Measurements from ENCODE around the gene FYB2.

Gene FYB2

DNA sequence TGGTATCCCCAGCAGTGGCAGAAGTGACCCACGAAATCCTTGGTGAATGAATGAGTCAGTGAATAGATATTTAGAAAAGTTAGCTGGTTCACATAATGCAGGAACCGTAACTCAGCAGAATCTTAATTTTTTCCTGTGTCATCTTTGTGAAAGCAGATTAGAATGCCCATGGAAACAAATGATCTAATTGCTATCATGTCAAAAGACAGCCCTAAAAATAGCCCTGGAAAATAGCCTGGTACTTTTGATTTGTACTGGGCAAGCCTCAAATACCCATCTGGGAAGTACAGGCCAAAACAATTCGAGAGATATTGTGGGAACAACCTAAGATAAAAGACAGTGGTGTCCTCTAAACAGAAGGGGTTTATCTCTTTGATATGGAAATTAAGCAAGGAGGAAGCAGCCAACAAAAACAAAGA is 21.1 kb downstream of the FYB2 start:
- Histone ChIP-seq H3K4me2 (ENCODE audit: low read depth, low read length, poor library complexity, severe bottlenecking) (no peak overlapping the region), H3K9ac (ENCODE audit: low read length) (no peak overlapping the region), H3K36me3 (ENCODE audit: low read length) (no peaks in the 10 kb centered on the region), H3K27me3 (ENCODE audit: low read length) (no peaks in the 10 kb centered on the region), H3K9me3 (ENCODE audit: insufficient read depth, low read length) (no peaks in the 10 kb centered on the region), H3K4me3 (ENCODE audit: insufficient read depth, low read length, poor library complexity, severe bottlenecking) (no peak overlapping the region), H3F3A (ENCODE audit: insufficient read depth) (no peaks in the 10 kb centered on the region), H3K79me2 (ENCODE audit: insufficient read depth, low read length) (no peaks in the 10 kb centered on the region), H2AFZ (ENCODE audit: low read depth, low read length, severe bottlenecking) (no peak overlapping the region), H4K20me1 (ENCODE audit: low read depth, low read length) (no peaks in the 10 kb centered on the region), H3K9me2 (replicated peaks; ENCODE audit: insufficient read depth, low read length) (no peaks in the 10 kb centered on the region), H3K27ac (ENCODE audit: low read depth, low read length) (no peak overlapping the region)
- no peak for TF ChIP-seq EZH2phosphoT487 (conservative IDR thresholded peaks at IDR 0.05; ENCODE audit: low read length)
- TF ChIP-seq, protein P1, sequence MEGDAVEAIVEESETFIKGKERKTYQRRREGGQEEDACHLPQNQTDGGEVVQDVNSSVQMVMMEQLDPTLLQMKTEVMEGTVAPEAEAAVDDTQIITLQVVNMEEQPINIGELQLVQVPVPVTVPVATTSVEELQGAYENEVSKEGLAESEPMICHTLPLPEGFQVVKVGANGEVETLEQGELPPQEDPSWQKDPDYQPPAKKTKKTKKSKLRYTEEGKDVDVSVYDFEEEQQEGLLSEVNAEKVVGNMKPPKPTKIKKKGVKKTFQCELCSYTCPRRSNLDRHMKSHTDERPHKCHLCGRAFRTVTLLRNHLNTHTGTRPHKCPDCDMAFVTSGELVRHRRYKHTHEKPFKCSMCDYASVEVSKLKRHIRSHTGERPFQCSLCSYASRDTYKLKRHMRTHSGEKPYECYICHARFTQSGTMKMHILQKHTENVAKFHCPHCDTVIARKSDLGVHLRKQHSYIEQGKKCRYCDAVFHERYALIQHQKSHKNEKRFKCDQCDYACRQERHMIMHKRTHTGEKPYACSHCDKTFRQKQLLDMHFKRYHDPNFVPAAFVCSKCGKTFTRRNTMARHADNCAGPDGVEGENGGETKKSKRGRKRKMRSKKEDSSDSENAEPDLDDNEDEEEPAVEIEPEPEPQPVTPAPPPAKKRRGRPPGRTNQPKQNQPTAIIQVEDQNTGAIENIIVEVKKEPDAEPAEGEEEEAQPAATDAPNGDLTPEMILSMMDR (IDR thresholded peaks at IDR 0.05; ENCODE audit: insufficient read depth, low read length, poor library complexity, severe bottlenecking): no peak

DNA sequence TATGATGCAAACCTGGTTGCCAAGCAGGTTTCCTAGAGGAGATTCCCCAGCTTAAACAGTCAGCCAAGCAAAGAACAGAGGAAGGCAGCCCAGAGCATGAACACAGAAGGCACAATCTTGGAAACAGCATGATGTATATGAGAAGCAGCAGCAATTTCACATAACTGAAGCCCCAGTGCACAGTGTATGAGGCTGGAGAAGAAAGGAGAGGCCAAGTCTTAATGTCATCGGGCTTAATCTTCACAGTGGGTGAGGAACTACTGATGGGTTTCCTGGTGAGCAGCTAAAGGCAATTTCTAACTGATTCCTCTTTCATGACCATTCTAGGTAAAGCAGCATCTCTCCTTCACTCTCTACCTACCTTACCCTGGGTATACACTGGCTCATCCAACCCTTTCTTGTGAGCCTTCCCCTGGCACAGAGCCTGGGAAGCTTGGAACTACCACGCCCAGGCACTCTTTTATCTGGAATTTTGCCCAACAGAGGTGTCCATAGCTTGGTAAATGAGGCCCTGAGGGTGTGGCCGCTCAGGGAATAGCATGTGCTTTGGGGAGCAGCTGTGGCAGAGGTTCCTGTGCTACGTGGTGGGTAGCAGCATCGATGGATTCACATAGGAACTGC is 22.0 kb downstream of the FYB2 start:
- TF ChIP-seq, protein P1 (IDR thresholded peaks at IDR 0.05; ENCODE audit: insufficient read depth, low read length, poor library complexity, severe bottlenecking): no peak
- no peak for TF ChIP-seq EZH2phosphoT487 (conservative IDR thresholded peaks at IDR 0.05; ENCODE audit: low read length)
- H3K4me2 ChIP-seq (ENCODE audit: low read depth, low read length, poor library complexity, severe bottlenecking): no peak overlapping the region
- H2AFZ ChIP-seq (ENCODE audit: low read depth, low read length, severe bottlenecking): no peak overlapping the region
- H3K79me2 ChIP-seq (ENCODE audit: insufficient read depth, low read length): no peaks in the 10 kb centered on the region
- H4K20me1 ChIP-seq (ENCODE audit: low read depth, low read length): no peaks in the 10 kb centered on the region
- H3K27ac ChIP-seq (ENCODE audit: low read depth, low read length): no peak overlapping the region
- no peaks in the 10 kb centered on the region for H3F3A ChIP-seq (ENCODE audit: insufficient read depth)
- no peaks in the 10 kb centered on the region for H3K36me3 ChIP-seq (ENCODE audit: low read length)
- no peak overlapping the region for H3K9ac ChIP-seq (ENCODE audit: low read length)
- H3K27me3 ChIP-seq (ENCODE audit: low read length): no peaks in the 10 kb centered on the region
- H3K9me3 ChIP-seq (ENCODE audit: insufficient read depth, low read length): no peaks in the 10 kb centered on the region
- no peak overlapping the region for H3K4me3 ChIP-seq (ENCODE audit: insufficient read depth, low read length, poor library complexity, severe bottlenecking)
- H3K9me2 ChIP-seq (replicated peaks; ENCODE audit: insufficient read depth, low read length): no peaks in the 10 kb centered on the region

DNA sequence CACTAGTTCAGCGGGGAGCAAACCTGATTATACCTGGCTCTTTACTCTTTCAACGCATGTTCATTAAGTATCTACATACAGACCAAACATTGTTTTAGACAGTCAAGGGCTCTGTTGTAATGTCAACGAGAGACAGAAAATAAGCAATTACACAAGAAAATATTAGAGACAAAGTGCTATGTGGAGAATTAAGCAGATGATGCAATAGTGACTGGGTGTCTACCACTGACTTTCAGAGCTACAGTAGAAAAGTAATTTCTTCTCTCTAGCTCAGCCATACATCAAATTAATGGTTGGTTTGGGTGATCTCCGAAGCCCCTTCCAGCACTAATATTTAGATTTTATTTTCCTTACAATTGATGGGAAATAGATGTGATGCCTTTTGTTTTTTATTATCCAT is 23.3 kb downstream of the FYB2 start:
- H3K9ac ChIP-seq (ENCODE audit: low read length): no peak overlapping the region
- TF ChIP-seq, protein P1 (IDR thresholded peaks at IDR 0.05; ENCODE audit: insufficient read depth, low read length, poor library complexity, severe bottlenecking): no peak
- no peak for TF ChIP-seq EZH2phosphoT487 (conservative IDR thresholded peaks at IDR 0.05; ENCODE audit: low read length)

More for the DNA sequence above, 23.3 kb downstream of the FYB2 start:
- no peak overlapping the region for H3K4me2 ChIP-seq (ENCODE audit: low read depth, low read length, poor library complexity, severe bottlenecking)
- no peaks in the 10 kb centered on the region for H4K20me1 ChIP-seq (ENCODE audit: low read depth, low read length)
- H3K27ac ChIP-seq (ENCODE audit: low read depth, low read length): no peak overlapping the region
- no peaks in the 10 kb centered on the region for H3K9me3 ChIP-seq (ENCODE audit: insufficient read depth, low read length)
- H2AFZ ChIP-seq (ENCODE audit: low read depth, low read length, severe bottlenecking): no peak overlapping the region
- no peaks in the 10 kb centered on the region for H3K79me2 ChIP-seq (ENCODE audit: insufficient read depth, low read length)
- no peaks in the 10 kb centered on the region for H3K27me3 ChIP-seq (ENCODE audit: low read length)
- H3K4me3 ChIP-seq (ENCODE audit: insufficient read depth, low read length, poor library complexity, severe bottlenecking): no peak overlapping the region
- H3F3A ChIP-seq (ENCODE audit: insufficient read depth): no peaks in the 10 kb centered on the region
- H3K9me2 ChIP-seq (replicated peaks; ENCODE audit: insufficient read depth, low read length): no peaks in the 10 kb centered on the region
- no peaks in the 10 kb centered on the region for H3K36me3 ChIP-seq (ENCODE audit: low read length)

All from SU-DHL-6 (cell line).